NCI-H1694 (cell line): ENCODE measurements around the gene BCL10.
"Not testable (repeated sequence)": the region's sequence is repeated elsewhere in the genome, so short reads cannot be mapped to it uniquely, and the experiment has no call there.

Experiments
- DNase-seq: peaks from one replicate; lab custom pipeline; 2025; lab: John Stamatoyannopoulos, UW

BCL10 gene

DNA sequence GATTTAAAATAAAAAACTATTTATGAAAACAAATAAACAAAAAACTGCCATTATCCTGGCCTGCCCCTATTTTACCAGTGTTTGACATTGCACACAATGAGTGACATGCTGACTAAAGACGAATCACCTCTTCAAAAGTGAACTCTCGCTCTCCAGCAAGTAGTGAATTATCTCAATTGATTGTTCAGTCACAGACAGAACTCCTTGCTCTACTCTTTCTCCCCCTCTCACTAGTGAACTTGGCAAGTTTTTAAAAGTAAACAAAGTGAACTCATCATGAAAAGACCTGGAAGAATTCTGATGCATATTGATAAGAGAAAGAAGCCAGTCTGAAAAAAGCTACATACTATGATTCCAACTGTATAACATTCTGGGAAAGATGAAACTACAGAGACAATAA lies 12.3 kb downstream of the BCL10 start:
- DNase-seq, result no peak

DNA sequence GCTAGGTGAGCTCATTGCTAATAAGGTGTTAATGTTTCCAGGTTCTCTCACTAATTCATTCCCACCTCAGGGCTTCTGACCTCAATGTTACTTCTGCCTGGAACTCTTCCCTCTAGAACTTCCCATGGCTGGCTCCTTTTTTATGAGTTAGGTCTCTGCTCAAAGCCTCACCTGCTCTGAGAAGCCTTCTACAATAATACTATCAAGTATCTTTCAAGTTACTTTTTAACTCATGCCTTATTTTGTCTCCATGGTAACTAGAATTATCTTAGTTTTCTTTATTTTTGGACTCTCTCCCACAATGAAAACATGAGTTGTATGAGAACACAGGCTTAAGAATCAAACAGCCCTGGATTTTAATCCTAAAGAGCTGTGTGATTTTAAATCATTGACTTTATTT lies 13.4 kb downstream of the BCL10 start:
- no peak for DNase-seq

DNA sequence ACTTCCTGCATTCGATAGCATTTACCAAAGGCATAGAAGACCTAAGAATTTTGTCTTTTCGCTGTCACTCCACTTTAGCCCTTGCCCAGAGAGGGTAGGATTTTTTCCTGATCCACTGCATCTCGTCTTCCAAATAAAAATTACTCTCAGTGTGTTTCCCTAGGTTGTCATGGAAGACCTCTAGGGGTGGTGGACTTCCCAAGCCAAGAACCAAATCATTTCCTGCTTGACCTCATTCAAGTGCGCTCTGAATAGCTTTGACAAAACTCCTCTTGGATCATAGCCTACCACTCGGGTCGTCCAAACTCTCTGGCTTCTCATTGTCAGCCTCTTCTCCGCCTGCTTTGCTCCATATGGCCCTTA lies 16.5 kb downstream of the BCL10 start:
- no peak for DNase-seq

DNA sequence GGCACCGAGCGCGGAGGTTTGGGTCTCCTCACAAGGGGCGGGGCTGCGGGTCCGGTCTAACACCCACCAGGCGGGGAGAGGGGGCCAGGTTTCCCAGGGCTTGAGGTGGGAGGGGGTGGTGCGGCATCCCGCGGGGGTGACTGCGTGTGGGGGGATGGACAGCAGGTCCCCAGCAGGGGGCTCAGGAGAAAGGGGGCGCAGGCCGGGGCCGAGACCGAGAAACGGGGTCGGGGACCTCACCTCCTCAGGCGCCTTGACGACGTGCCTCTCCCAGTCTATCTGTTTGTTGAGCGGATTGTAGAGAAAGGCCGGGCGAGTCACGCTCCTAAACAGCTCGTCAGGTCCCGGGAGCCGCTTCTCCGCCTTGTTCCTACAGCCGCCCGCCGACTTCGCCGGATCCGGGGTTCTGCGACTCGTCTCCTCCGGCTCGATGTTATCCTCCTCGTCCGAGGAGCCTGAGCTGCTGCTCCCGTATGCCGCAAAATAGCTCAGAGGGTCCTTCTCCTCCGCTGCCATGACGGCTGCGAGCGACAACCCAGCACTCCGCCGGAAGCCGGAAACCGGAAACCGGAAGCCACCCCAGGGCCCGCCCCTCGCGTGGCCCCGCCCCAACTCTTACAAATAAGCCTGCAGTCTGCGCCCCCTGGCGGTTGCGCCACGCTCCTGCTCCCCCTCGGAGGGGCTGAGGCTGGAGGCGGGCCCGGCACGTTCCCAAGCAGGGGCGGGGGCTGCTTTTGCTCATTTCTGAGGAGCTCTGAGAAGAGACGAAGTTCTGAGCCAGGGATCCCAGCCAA lies 17.1 kb downstream of the BCL10 start, which contains the start of gene C1orf52:
Gene C1orf52 (minus strand): TSS at position 545 of the 794 bp plus-strand sequence. CDS start 29 bp downstream, at position 516.
- peak; percentile 81 for DNase-seq

DNA sequence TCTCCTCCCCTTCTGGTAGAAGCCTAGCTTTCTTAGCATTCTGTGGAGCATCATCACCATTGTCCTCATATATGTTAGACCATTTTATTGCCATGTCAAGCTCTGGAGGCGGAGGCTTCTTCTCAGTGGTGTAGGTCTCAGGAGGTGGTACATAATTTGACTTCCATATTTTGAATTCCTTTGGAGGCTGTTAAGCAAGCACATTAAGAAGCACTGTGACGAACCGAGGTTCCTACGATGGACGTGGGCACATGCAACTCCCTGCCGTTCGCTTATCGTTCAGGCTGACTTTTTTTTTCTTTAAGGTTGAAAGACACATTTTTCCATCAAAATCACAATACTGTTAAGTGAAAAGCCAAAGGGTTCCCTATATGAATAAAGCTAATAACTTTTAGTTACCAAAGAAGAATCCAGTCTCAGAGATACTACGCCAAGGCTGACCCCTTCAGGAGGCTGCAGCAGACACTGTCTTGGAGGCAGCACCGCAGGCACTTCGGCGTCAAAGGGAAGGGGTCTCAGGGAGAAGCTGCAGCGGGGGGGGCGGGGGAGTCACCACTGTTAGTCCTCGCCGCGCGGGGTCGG lies 17.8 kb downstream of the BCL10 start:
- no peak for DNase-seq

DNA sequence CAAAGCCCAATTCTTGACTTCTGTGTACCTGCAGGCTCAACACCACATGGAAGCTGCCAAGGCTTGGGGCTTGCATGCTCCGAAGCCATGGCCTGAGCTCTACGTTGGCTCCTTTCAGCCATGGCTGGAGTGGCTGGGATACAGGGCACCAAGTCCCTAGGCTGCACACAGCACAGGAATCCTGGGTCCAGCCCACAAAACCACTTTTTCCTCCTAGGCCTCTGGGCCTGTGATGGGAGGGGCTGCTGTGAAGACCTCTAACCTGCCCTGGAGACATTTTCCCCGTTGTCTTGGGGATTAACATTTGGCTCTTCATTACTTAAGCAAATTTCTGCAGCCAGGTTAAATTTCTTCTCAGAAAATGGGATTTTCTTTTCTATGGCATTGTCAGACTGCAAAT lies 27.4 kb downstream of the BCL10 start:
- not testable (repeated sequence) for DNase-seq

DNA sequence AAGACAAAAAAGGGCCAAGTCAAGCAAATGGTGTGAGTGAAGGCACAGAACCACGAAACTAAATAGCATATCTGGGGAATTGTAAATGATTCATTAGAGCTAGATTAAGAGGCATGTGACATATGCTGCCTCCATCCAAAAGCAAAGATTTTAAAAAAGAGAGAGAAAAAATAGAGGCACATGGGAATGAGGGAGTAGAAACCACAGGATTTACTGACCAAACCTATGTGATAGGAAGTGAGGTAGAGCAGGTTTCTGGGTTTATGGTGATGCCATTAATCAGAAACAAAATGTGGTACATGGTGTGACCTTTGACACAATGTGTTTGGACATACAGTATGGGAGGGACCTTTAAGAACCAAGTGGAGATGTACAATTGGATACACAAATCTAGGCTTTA lies 30.5 kb downstream of the BCL10 start:
- DNase-seq, result no peak

DNA sequence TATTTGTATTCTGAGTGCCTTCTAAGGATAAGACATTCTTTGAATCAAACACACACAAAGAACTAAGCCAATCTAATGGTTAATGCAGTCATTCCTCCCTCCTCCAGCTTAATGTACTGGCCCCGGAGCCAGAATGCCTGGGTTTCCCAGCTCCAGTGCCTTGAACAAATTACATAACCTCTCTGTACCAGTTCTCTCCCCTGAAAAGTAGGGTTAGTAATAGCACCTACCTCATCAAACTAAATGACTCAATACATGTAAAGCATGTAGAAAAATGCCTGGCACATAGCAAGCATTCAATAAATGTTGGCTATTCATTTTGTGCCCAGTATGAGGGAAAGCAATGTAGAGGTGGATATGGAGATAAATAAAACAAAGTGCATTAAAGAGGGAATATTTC lies 31.0 kb downstream of the BCL10 start:
- no peak for DNase-seq

DNA sequence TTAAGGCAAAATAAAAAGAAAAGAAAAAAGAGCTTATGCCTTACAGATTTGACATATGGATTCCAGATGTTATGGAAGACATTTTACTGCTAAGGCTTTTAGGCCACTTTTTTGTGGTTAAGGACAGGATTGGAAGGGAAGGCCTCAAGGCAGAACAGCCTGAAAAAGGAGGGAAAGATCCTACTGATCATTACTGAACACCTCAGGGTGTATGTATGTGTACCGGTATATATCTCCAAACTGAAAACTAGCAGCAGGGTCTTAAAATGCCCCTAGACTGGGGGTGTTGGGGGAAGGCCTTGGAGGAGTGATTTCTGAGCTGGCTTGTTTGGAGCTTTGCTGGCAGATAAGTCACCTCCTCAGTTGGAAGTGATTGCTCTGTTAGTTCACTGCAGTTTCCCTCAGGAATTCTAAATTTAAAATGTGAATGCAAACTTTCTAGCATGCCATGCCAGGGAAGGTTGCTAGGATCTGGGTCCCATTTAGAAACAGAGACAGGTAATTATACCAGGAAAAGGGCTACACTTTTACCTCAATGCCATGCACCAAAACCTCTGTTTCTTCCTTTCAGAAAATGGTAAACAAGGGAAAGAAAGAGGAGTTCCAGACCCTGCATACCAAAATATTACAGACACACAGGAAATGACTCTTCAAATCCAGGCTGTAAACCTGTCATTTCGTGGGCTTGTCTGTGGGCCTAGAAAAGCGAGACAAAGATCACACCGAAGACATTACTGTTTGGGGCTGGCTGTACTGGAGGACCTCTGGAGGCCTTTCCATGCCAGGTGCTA lies 32.0 kb downstream of the BCL10 start:
- no peak for DNase-seq

DNA sequence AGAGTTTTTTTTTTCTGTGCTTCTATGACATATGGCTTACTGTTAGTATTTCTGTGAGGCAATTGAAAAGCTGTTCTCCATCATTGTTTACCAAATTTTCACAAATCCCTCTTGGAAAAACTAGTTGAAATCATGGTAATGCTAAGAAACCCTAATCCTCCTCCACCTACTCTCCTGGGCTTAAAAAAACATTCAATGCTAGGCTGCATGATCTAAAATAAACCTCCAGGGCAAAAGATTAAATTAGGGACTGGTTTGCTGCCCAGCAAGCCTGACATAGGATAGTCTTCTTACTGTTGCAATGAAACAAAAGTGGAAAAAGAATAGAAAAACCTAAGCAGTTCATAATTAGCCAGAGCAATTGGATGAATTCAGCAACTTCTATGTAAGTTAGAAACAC lies 33.1 kb downstream of the BCL10 start:
- DNase-seq, result no peak

DNA sequence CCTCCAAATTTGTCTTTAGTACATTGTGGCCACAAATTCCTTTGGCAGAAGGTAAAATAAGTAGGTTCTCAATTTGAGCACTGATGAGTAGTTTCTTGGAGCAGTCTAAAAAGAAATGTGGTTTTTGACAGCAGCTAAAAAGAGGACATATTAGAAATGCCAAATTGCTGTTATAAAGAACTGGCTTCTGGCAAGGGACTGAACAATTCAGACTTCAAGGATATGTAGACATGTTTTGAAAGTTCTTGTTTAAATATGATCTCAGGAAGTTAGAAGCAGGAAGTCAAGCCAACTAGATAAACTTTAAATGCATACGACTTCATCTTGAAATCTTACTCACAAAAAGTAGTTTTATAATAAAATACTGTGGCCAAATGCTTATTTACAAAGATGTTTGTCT lies 35.8 kb downstream of the BCL10 start:
- DNase-seq, result no peak

DNA sequence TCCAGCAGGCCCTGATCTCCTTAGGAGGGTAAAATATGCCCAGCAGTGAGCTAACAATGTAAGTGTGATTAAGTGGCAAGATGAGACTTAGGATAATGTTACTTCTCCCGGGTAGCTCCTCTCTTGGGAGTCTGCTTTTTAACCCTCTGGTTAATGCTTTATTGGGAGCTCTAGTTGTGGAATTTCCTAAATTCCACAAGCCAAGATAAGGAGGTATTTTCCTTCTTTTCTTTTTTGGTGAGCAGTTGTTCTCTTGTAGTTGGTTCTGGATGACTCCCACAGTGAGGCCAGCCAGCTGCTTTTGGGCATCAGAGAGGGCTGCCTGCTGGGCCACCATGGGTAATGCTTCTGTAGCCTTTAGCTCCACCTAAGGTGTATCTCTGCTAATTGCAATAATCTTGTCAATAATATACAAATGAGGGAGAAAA lies 36.2 kb downstream of the BCL10 start:
- peak; percentile 35 for DNase-seq

DNA sequence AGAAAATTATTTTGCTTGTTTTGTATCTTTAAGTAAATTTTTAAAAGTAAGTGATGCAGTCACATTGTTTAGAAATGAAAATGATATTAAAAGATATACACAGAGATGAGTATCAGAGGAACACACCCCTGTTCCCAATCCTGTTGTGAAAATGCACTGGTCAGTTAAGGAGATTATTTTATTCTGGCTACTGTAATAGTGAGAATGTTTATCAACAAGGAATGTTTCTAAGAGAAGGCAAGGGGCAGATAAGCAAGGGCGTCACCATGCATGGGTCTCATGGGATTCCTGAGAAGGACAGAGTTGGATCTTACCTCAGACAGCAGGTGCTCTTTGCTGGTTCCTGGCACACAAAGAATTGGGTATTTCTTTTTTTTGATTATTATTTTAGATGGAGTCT lies 38.8 kb downstream of the BCL10 start:
- no peak for DNase-seq

DNA sequence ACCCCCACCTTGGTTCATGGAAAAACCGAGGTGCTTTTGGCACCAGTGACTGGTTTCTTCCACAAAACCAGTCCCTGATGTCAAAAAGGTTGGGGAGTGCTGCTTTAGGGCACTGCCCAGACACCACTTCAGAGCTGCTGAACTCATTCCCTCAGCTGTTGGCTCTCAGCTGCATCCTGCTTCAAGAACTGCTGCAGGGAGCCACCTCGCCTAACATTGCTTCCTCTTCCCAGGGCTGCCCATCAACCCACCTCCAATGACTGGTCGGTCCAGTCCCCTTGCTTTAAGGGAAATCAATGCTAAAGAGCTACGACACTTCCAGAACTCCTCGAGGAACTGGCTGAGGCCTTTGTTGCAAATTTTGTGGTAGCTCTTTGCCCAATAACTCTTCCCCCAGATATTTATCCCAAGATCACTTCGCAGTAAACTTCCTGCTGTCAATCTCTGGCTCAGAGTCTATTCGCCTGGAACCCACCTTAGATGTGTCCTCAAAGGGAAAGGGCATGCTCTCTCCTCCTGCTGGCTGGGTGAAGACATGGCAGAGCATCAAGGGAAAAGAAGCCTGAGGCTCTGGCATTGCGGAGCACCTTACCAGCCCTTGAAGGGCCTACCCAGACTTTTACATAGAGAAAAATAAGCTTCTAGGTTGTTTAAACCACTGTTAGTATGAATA lies 46.0 kb downstream of the BCL10 start:
- DNase-seq, result no peak

DNA sequence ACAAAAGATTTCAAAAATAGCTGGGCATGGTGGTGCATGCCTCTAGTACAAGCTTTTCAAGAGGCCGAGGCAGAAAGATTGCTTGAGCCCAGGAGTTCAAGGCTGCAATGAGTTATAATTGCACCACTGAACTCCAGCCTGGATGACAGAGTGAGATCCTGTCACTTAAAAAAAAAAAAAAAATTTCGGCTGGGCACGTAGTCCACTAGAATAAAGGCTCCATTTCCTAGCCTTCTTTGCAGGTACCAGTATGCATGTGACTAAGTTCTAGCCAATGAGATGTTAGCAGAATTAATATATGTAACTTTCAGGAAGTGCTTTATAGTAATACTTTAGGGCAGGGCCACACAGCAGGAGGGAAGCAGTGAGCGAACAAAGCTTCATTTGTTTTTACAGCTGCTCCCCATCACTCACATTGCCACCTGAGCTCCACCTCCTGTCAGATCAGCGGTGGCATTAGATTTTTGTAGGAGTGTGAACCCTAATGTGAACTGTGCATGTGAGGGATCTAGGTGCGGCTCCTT lies 46.8 kb downstream of the BCL10 start:
- DNase-seq, result no peak

DNA sequence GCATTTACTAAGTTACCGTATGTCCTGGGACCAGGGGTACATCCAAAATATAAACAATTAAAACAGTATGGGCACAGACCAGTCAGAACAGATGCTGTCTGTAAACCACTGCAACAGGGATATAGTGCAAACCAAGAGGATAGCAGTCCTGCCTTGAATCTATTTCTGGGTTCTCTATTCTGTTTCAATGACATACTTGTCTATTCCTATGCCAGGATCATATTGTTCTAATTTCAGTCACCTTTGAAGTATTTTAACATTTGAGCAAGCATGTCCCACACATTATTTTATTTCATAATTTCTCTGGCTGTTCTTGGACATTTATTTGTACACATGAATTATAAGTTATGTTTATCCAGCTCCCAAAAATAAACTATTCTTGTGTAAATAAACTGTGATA lies 47.5 kb downstream of the BCL10 start:
- no peak for DNase-seq

DNA sequence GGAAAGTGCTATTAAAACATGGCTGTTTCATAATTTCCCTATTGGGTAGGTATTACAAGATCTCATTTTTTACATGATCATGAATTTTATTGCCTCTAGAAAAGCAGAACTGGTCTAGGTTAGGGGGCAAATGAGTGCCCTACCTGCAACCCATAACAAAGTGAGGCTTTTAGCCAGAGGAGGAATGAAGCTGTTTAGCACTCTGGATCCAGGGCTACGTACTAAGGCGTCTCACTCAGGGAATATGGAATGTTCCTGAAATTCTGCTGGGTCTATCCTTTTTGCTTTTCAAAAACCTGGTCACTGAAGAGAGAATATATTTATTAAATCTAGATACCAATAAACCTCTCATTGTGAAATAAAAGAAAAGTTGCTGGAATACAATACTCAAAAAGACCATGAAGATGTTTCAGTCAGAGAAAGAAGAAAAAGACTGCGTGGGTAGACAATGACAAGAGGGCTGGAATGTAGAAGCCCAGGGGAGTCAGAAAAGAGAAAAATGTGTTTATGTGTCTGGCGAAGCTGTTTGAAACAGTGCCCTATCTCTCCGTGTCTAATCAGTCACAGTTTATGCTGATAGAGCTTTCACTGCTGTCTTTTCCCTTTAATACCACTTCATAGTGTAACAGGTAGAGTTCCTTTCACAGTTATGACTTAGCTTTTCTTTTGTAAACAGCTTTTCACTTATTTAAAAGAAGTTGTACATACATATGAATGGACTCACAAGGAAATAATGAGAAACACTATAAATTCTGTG lies 50.6 kb downstream of the BCL10 start:
- no peak for DNase-seq

DNA sequence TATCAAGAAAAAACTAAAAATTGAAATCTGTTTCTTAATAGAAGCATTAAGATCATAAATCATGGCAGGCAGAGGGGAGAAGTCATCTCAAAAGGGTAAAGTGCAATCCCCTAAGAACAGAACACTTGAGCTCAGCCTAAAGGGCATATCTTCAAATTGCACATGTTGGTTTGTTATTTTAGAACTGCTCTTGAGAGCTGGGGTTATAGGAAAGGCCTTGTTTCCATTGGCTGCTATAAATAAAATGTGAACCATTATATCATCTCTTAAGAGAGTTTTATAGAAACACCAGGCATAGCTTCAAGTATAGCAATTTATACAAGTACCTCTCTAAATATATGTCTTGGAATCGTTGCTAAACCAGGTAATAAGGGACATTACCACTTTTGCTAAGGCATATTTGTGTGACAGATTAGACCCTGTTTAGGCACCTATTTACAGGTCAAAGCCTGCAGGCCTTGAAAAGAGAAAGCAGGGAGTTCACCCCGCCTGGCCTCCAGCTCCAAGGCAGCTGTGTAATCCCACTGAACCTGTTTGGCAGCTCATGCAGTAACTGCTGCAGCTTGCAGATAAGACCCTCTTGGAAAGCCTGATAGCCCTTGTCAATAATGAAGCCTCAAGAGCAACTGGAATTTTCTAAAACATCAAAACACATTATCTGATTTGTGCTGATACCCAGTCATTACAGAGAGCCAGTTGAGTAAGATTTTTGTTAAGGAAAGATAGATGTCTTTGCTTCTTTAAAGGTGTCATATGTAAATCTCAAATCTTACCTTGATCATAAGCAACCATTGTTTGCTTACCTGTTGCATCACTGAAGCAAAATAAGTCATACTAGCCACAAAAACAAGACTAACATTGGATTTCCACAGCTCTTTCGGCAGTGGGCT lies 51.5 kb downstream of the BCL10 start:
- DNase-seq, result no peak

DNA sequence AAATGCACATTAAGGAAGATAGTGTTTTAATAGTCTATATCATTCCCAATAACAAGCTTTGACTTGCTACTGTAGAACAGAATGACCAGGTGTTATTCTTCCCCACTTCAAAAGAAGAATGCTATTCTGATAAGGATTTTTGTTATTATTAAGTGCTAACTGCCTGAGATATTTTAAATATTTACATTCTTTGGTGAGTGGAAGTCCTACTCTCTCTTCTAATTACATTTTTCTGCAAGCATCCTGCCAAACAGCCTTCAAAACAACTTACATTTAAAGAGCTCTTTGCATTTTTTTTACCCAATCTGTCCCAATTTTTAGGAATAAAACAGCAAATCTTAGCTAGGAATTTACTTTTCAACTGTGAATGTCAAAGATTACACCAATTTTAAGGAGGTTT lies 52.1 kb downstream of the BCL10 start:
- no peak for DNase-seq

DNA sequence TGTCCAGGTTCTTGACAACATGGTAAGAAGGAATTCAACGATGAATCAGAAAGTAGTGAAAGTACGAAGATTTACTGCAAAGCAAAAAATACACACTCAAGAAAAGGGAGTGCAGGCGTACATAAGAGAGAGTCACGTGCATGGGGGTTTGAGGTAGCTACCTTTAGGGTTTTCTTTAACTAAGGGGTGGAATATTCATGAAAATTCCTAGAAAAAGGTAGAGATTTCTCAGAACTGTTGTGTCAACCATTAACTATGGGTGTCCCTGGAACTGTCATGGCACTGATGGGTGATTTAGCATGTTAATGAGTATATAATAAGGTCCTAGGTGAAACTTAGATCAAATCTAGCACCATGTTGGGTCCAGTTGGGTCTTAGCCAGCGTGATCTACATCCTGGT lies 53.1 kb downstream of the BCL10 start:
- no peak for DNase-seq
